Upper lobe of right lung (tissue), 1 donor: Measurements from ENCODE around the gene GGA3. TPM values are rescaled to one million over a fixed set of nuclear protein-coding genes. Genes with fewer than 3 reads are reported as not detected.

Experiments used
- ATAC-seq: fragments of 200-7000 bp; cut with Tn5 transposase; one replicate; pipeline ENCODE4 v1.9.1; 2020; ENCODE audit warnings: mild to moderate bottlenecking, moderate library complexity
- DNase-seq: peaks from one replicate; pipeline ENCODE4 v3.0.0-alpha.2; 2020
- H3K27ac ChIP-seq: fragments of 200-600 bp; one replicate; pipeline ENCODE4 v1.8.0; 2022
- H3K27me3 ChIP-seq: fragments of 200-600 bp; one replicate; pipeline ENCODE4 v1.8.0; 2022; ENCODE audit warnings: mild to moderate bottlenecking
- H3K36me3 ChIP-seq: fragments of 200-600 bp; one replicate; pipeline ENCODE4 v1.8.0; 2022
- H3K4me1 ChIP-seq: fragments of 200-600 bp; one replicate; pipeline ENCODE4 v1.8.0; 2022
- H3K4me3 ChIP-seq: fragments of 200-600 bp; one replicate; pipeline ENCODE4 v1.8.0; 2022; ENCODE audit warnings: mild to moderate bottlenecking
- H3K9me3 ChIP-seq: fragments of 200-600 bp; one replicate; pipeline ENCODE4 v1.8.0; 2022
- CTCF ChIP-seq: fragments of 200-600 bp; IDR thresholded peaks from one replicate; pipeline ENCODE4 v1.8.0; 2022; ENCODE audit warnings: antibody characterized with exemption
- intact Hi-C: fragments of 100-400 bp; cut with DNase I; formaldehyde crosslinking; loops from one replicate; pipeline ENCODE4 v1.11.0; 2022
- total RNA-seq: library from RNA; stranded (reverse); fragmentation: NEBNext Ultra II Directional; extraction: Animal tissue kit (Norgen Biotek cat#: 25700); gene quantifications from one replicate; pipeline ENCODE4 v1.2.1, GENCODE V29; 2021
- donor health status: DM: no; HTN: yes; CAD: no; lungs with severe emphysema.

Gene GGA3
- total RNA-seq, 1 donor from 2014 or later, result 52.7 TPM

GRCh38 chr17:75273977-75274708, 12.7 kb upstream of the GGA3 start:
- Histone ChIP-seq H3K27me3 (no peaks in the 10 kb centered on the region), H3K36me3 (peaks cover 4% of the 10 kb centered on the region), H3K27ac (no peak overlapping the region), H3K9me3 (no peaks in the 10 kb centered on the region), H3K4me3 (no peak overlapping the region), H3K4me1 (peaks cover 18% of the 10 kb centered on the region)
- no peak for DNase-seq
- TF ChIP-seq CTCF, result no peak
- intact Hi-C loops, result no loop called here
- ATAC-seq, result no peak

GRCh38 chr17:75272848-75273184, 11.4 kb upstream of the GGA3 start:
- Histone ChIP-seq H3K9me3 (no peaks in the 10 kb centered on the region), H3K27ac (no peak overlapping the region), H3K36me3 (peaks cover 4% of the 10 kb centered on the region), H3K27me3 (no peaks in the 10 kb centered on the region), H3K4me1 (peaks cover 18% of the 10 kb centered on the region), H3K4me3 (no peak overlapping the region)
- DNase-seq, result no peak
- TF ChIP-seq CTCF, result no peak
- intact Hi-C loops, result no loop called here
- no peak for ATAC-seq

- no peaks in the 10 kb centered on the region for H3K27me3 ChIP-seq
- H3K36me3 ChIP-seq, result peaks cover 6% of the 10 kb centered on the region
- intact Hi-C loops, result no loop called here
- ATAC-seq (no peak), DNase-seq (no peak)
- H3K4me3 ChIP-seq, result peak overlapping the region; percentile 73
- H3K9me3 ChIP-seq, result no peaks in the 10 kb centered on the region
- TF ChIP-seq CTCF, result no peak
- peak overlapping the region; percentile 90 for H3K27ac ChIP-seq
- peaks cover 18% of the 10 kb centered on the region for H3K4me1 ChIP-seq
Measured at GRCh38 chr17:75271955-75272847, 10.8 kb upstream of the GGA3 start.

- intact Hi-C loops, result no loop called here
- no peaks in the 10 kb centered on the region for H3K27me3 ChIP-seq
- H3K9me3 ChIP-seq, result no peaks in the 10 kb centered on the region
- H3K4me3 ChIP-seq, result peak overlapping the region; percentile 73
- peak; percentile 94 for DNase-seq
- peak; percentile 67 for TF ChIP-seq CTCF
- H3K36me3 ChIP-seq, result peaks cover 11% of the 10 kb centered on the region
- H3K4me1 ChIP-seq, result peaks cover 18% of the 10 kb centered on the region
- H3K27ac ChIP-seq, result peak overlapping the region; percentile 90
- peak; percentile 91 for ATAC-seq
Measured at GRCh38 chr17:75271233-75271954, 10.0 kb upstream of the GGA3 start.

- H3K27me3 ChIP-seq, result no peaks in the 10 kb centered on the region
- H3K9me3 ChIP-seq, result no peaks in the 10 kb centered on the region
- intact Hi-C loops, result no loop called here
- peaks cover 16% of the 10 kb centered on the region for H3K36me3 ChIP-seq
- ATAC-seq (no peak), DNase-seq (no peak)
- peak within 1 kb of the TSS; percentile 73 for H3K4me3 ChIP-seq
- TF ChIP-seq CTCF, result no peak
- H3K4me1 ChIP-seq, result peaks cover 18% of the 10 kb centered on the region
- peak within 1 kb of the TSS; percentile 93 for H3K27ac ChIP-seq
Measured at GRCh38 chr17:75270966-75271232, 9.5 kb upstream of the GGA3 start, which contains the start of gene MIF4GD. Gene MIF4GD, minus strand, starts transcription at chr17:75271231. Its CDS starts 1,036 bp downstream, at chr17:75270195.
